ENCODE measurements around the gene RDH12.
"Not testable (repeated sequence)": the region's sequence is repeated elsewhere in the genome, so short reads cannot be mapped to it uniquely, and the experiment has no call there.

Gene RDH12

GRCh38 chr14:67705211-67705610 is 3.5 kb downstream of the RDH12 start:
- no peak for DNase-seq

DNA sequence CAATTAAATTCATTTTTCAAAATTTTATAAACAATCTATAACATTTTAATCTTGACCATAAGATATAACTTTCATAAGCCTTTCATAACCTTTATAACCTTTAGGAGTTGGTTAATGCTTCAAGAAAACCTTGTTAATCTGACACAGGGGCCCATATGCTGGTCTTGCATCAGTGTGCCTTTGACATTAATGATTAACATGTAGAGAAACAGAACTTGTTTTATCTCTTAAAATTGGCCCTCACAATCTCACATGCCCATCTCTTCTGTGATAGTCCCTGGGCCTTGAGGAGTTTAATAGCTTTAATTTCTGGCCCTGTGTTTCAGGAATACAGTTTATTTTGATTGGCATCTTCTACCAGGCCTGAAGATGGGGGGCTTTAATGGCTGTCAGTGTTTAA is 7.7 kb downstream of the RDH12 start:
- not testable (repeated sequence) for DNase-seq

- not testable (repeated sequence) for DNase-seq
Observed at GRCh38 chr14:67709796-67710195, 8.1 kb downstream of the RDH12 start.

GRCh38 chr14:67710209-67710608 is 8.5 kb downstream of the RDH12 start:
- no peak for DNase-seq

GRCh38 chr14:67717048-67717447 is 15.4 kb downstream of the RDH12 start:
- no peak for DNase-seq

GRCh38 chr14:67718265-67718664 is 16.6 kb downstream of the RDH12 start:
- DNase-seq, result no peak

GRCh38 chr14:67719385-67719784 is 17.7 kb downstream of the RDH12 start:
- DNase-seq, result not testable (repeated sequence)

DNA sequence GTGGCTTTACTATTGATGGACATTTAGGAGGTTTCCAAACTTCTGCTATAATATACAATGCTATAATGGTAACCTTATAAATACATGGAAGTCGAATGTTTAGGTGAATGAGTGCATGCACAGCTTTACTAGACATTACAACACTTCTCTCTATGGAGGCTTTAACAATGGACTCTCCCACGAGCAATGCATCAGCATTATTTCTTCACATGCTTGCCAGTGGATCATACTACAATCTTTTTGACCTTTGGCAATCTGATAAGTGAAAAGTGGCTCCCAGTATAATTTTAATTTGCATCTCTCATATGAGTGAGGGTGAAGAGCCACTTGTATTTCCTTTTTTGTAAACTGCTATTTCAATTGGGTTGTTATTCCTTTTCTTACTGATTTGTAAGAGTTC is 18.2 kb downstream of the RDH12 start:
- DNase-seq, result no peak

- DNase-seq, result no peak
Observed at GRCh38 chr14:67721875-67722274, 20.2 kb downstream of the RDH12 start.

DNA sequence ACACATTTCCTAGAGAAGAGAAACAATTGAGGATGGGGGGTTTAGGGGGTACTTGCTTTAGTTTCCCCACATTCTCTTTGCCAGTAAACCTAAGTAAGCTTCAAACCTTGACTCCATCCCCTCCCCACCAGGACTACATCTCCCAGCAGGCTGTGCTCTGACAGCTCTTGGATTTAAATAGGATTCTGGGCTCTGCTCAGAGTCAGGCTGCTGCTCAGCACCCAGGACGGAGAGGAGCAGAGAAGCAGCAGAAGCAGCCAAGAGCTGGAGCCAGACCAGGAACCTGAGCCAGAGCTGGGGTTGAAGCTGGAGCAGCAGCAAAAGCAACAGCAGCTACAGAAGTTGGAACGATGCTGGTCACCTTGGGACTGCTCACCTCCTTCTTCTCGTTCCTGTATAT is 20.6 kb downstream of the RDH12 start:
- peak; percentile 10 for DNase-seq

- no peak for DNase-seq
Observed at GRCh38 chr14:67725171-67725570, 23.5 kb downstream of the RDH12 start.

DNA sequence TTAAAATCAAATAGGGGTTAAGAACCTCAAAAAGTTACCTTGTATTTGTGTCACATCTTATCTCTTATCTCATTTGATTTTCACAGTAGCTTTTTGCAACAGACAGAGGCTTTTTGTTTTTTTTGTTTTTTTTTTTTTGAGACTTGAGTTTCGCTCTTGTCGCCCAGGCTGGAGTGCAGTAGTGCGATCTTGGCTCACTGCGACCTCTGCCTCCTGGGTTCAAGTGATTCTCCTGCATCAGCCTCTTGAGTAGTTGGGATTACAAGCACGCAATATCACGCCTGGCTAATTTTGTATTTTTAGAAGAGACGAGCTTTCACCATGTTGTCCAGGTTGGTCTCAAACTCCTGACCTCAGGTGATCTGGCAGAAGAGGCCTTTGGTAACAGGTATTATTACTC is 25.7 kb downstream of the RDH12 start:
- no peak for DNase-seq

GRCh38 chr14:67728258-67728657 is 26.6 kb downstream of the RDH12 start:
- no peak for DNase-seq

DNA sequence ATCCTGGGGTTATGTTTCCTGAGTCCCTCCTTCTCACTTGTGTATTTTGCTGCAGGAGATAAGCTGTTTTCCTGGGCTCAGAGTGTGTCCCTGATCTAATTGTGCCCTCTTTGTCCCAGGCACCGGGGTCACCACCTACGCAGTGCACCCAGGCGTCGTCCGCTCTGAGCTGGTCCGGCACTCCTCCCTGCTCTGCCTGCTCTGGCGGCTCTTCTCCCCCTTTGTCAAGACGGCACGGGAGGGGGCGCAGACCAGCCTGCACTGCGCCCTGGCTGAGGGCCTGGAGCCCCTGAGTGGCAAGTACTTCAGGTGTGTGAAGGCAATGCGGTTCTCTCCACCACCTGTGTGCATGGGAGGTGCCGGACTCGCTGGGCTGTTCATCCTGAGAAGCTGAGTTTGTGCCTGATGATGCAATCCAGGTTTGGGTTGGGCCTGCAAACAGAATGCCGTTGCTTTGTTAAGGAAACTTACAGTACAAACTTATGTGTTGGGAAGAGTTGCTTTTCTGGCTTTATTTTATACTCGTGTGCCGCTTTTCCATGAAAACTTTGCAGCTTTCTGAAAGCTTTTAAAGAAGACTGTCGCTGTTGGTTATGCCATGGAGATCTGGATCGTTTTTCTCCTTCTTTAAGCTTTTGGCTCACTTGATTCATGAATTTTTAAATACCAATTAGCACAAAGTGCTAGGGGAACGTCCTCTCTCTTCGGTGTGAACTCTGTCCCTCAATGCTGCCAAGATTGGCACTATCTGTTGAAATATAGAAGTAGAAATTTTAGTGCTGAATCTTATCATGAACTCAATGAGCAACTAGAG is 27.6 kb downstream of the RDH12 start:
- no peak for DNase-seq

DNA sequence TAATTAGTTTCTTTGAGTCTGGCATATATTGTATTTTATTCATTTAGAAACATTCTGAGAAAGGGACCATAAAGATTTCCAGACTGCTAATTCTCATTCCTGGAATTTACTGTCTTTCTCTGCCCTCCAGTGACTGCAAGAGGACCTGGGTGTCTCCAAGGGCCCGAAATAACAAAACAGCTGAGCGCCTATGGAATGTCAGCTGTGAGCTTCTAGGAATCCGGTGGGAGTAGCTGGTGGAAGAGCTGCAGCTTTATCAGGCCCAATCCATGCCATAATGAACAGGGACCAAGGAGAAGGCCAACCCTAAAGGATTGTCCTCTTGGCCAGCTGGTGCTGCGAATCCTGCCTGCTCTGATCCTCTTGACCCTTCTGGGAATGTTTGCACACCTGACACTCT is 31.9 kb downstream of the RDH12 start:
- no peak for DNase-seq

- no peak for DNase-seq
Observed at GRCh38 chr14:67734675-67735074, 33.0 kb downstream of the RDH12 start.

GRCh38 chr14:67735336-67736147 is 33.9 kb downstream of the RDH12 start:
- no peak for DNase-seq

DNA sequence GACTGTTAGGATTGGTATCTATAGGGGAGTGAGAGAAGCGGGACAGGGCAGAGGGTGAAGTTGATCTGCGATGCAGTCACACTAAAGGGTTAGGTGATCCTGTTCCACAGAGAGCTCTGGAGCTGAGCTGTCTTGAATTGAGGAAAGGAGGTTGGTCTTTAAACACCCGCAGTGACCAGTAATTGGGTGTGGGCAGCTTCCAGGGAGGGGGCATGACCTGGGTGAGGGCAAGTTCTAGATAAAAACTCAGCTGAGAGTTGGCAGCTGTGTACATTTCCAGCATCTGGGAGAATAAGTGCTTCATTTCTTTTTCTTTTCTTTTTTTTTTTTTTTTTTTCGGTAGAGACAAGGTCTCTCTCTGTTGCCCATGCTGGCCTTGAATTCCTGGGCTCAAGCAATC is 35.1 kb downstream of the RDH12 start:
- DNase-seq, result no peak

DNA sequence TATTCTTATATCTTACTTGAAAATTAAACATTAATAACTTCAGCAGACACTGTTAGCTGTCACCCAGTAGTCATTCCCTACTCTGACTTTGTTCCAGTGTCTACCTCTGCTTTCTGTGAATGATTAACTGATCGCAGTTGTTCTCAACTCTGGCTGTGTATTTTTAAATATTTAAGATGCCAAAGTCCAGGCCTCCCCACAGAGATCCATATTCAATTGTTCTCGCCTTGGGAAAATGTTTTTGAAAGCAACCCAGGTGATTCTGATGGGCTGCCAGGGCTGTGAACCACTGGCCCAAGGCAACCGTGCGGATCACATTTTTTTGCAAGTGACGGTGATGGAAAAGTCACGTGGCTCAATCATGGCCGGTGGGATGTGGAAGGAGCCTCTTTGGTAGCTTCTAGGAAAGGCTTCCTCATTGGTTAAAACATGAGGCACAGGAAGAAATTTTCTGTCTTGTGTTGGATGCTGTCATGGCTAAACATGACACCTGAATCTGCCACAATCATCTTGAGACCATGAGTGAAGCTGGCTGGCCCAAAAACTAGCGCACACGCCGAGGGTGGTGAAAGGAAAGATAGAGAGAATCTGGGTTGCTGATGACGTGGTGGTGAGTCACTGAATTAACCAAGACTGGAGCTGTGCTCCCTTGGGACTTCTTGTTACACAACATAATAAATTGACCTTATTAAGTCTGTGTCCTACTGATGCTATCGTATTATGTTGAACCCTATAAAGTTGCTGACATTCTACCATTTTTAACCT is 37.2 kb downstream of the RDH12 start:
- DNase-seq, result peak; percentile 91

- DNase-seq, result no peak
Observed at GRCh38 chr14:67744046-67744445, 42.4 kb downstream of the RDH12 start.

DNA sequence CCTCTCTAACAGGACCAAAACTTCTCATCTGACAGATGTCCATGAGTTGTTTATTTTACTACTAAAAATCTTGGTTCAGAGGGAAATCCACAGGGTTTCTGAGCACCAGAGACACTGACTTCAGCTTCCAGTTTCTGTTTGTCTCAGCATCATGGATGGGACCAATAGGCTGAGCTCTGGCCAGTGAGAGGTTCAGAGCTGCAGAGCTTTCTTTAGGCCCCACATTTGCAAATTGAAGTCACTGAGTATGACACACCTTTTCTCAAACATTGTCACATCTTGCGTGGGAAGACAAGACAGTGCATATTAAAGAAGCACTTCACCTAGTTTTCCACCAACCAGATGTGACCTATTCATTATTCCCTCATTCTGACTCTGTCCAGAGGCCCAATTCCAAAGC is 45.2 kb downstream of the RDH12 start:
- DNase-seq, result no peak

GRCh38 chr14:67748312-67748711 is 46.6 kb downstream of the RDH12 start:
- DNase-seq, result no peak
